H1 (cell line): ENCODE data around the gene GALE. TPM values are rescaled to one million over a fixed set of nuclear protein-coding genes. Genes with fewer than 3 reads are reported as not detected.

Experiments
- CTCF ChIA-PET: fragments of 300-600 bp; sonication (Branson Sonifier 250); formaldehyde crosslinking; loops from one replicate; lab custom pipeline; 2021; ENCODE audit not compliant: partially characterized antibody; lab: Charles Lee
- POLR2A ChIA-PET: fragments of 300-600 bp; sonication (Branson Sonifier 250); formaldehyde crosslinking; loops from one replicate; lab custom pipeline; 2021; ENCODE audit warnings: inconsistent platforms; ENCODE audit not compliant: partially characterized antibody; lab: Charles Lee
- DNase-seq, 2 experiments: peaks; one replicate each; pipeline versions ENCODE4 v3.0.0 to v3.0.0-alpha.2; 2010 to 2022; ENCODE audit warnings: low spot score in 2 of 2, low read depth in 1 of 2, mixed read lengths in 1 of 2
- FAIRE-seq: peaks from 2 replicates; lab custom pipeline; 2011; peaks lifted over from hg19 to GRCh38; lab: Jason Lieb, UNC
- H2AFZ ChIP-seq: 2 replicates; pipeline ENCODE4 v1.8.1; 2012; ENCODE audit warnings: low read length, inconsistent platforms
- H2AK5ac ChIP-seq: 2 replicates; pipeline ENCODE4 v1.6.1; 2013; ENCODE audit warnings: low read depth, low read length
- H2BK120ac ChIP-seq: replicated peaks from 2 replicates; pipeline ENCODE3; 2013; ENCODE audit warnings: low read depth, low read length, inconsistent platforms
- H2BK12ac ChIP-seq: 2 replicates; pipeline ENCODE4 v1.6.1; 2013; ENCODE audit warnings: low read depth, low read length
- H2BK15ac ChIP-seq: 2 replicates; pipeline ENCODE4 v1.6.1; 2013; ENCODE audit warnings: low read length
- H2BK20ac ChIP-seq: 2 replicates; pipeline ENCODE4 v1.6.1; 2013; ENCODE audit warnings: low read length
- H2BK5ac ChIP-seq: 2 replicates; pipeline ENCODE4 v1.6.1; 2013; ENCODE audit warnings: low read depth, low read length
- H3K14ac ChIP-seq: 2 replicates; pipeline ENCODE4 v1.6.1; 2013; ENCODE audit warnings: inconsistent platforms; ENCODE audit not compliant: insufficient read length
- H3K18ac ChIP-seq: 2 replicates; pipeline ENCODE4 v1.6.1; 2013; ENCODE audit warnings: low read length; ENCODE audit errors: extremely low read depth
- H3K23ac ChIP-seq: 2 replicates; pipeline ENCODE4 v1.6.1; 2013; ENCODE audit warnings: inconsistent platforms; ENCODE audit not compliant: insufficient read length
- H3K23me2 ChIP-seq: 2 replicates; pipeline ENCODE4 v1.6.1; 2013; ENCODE audit warnings: low read depth, low read length
- H3K27ac ChIP-seq: 2 replicates; pipeline ENCODE4 v1.6.1; 2011; ENCODE audit warnings: low read depth, low read length, inconsistent platforms
- H3K27me3 ChIP-seq, 4 experiments: replicated peaks in 1 of 4; 1 replicate in 1 of 4; 2 replicates in 3 of 4; pipeline versions ENCODE4 v1.6.1 to v1.8.1; 2011 to 2013; ENCODE audit warnings: low read length in 3 of 4, mild to moderate bottlenecking in 3 of 4, inconsistent platforms in 2 of 4, mixed read lengths in 2 of 4, moderate library complexity in 1 of 4; ENCODE audit not compliant: control insufficient read depth in 3 of 4, insufficient read depth in 3 of 4; ENCODE audit errors: extremely low read depth in 1 of 4
- H3K36me3 ChIP-seq, 4 experiments: 2 replicates each; pipeline versions ENCODE4 v1.6.1 to v1.8.1; 2011 to 2013; ENCODE audit warnings: mild to moderate bottlenecking in 4 of 4, low read length in 3 of 4, moderate library complexity in 2 of 4, control low read depth in 1 of 4, inconsistent platforms in 1 of 4; ENCODE audit not compliant: insufficient read depth in 4 of 4, control insufficient read depth in 2 of 4
- H3K4ac ChIP-seq: replicated peaks from 2 replicates; pipeline ENCODE3; 2013; ENCODE audit warnings: low read length, low read depth, mixed read lengths, inconsistent platforms; ENCODE audit not compliant: insufficient read length
- H3K4me1 ChIP-seq, 4 experiments: replicated peaks in 1 of 4; 1 replicate in 1 of 4; 2 replicates in 3 of 4; pipeline versions ENCODE4 v1.6.1 to v1.8.1; 2011 to 2013; ENCODE audit warnings: low read length in 3 of 4, inconsistent platforms in 2 of 4, mixed read lengths in 1 of 4; ENCODE audit not compliant: insufficient read depth in 4 of 4, control insufficient read depth in 3 of 4
- H3K4me2 ChIP-seq, 2 experiments: 2 replicates each; pipeline versions ENCODE4 v1.6.1 to v1.8.1; 2011 to 2013; ENCODE audit warnings: low read depth in 2 of 2, low read length in 2 of 2, control low read depth in 1 of 2, inconsistent platforms in 1 of 2, mild to moderate bottlenecking in 1 of 2; ENCODE audit not compliant: insufficient read depth in 1 of 2
- H3K4me3 ChIP-seq, 4 experiments: fragments of 200-600, 300-600 bp in 1 of 4; sonication (generic), shearing (Covaris generic), sonication (Bioruptor Twin) in 1 of 4; 2 replicates each; pipeline versions ENCODE4 v1.5.1 to v1.8.1; 2011 to 2016; ENCODE audit warnings: low read length in 4 of 4, low read depth in 3 of 4, control low read depth in 2 of 4, inconsistent platforms in 2 of 4, mild to moderate bottlenecking in 2 of 4, mixed read lengths in 1 of 4, moderate library complexity in 1 of 4; ENCODE audit not compliant: insufficient read depth in 2 of 4; ENCODE audit errors: extremely low read depth in 1 of 4
- H3K56ac ChIP-seq: replicated peaks from 2 replicates; pipeline ENCODE3; 2013; ENCODE audit warnings: low read depth, mild to moderate bottlenecking, mixed read lengths, low read length, inconsistent platforms; ENCODE audit not compliant: insufficient read length
- H3K79me1 ChIP-seq: 2 replicates; pipeline ENCODE4 v1.6.1; 2013; ENCODE audit warnings: low read depth, low read length, control low read depth
- H3K79me2 ChIP-seq, 2 experiments: 2 replicates each; pipeline versions ENCODE4 v1.6.1 to v1.8.1; 2012 to 2013; ENCODE audit warnings: low read length in 2 of 2, mild to moderate bottlenecking in 2 of 2, inconsistent platforms in 1 of 2; ENCODE audit not compliant: insufficient read depth in 2 of 2, control insufficient read depth in 1 of 2
- H3K9ac ChIP-seq, 4 experiments: replicated peaks in 1 of 4; 1 replicate in 1 of 4; 2 replicates in 3 of 4; pipeline versions ENCODE4 v1.6.1 to v1.8.1; 2011 to 2013; ENCODE audit warnings: low read depth in 3 of 4, low read length in 3 of 4, control low read depth in 2 of 4, mild to moderate bottlenecking in 2 of 4, moderate library complexity in 2 of 4, inconsistent platforms in 1 of 4; ENCODE audit errors: extremely low read depth in 1 of 4
- H3K9me3 ChIP-seq, 2 experiments: 2 replicates each; pipeline versions ENCODE4 v1.6.1 to v1.8.1; 2012 to 2013; ENCODE audit warnings: mild to moderate bottlenecking in 2 of 2, moderate library complexity in 2 of 2, control low read depth in 1 of 2, inconsistent platforms in 1 of 2, low read depth in 1 of 2, low read length in 1 of 2, mixed read lengths in 1 of 2; ENCODE audit not compliant: insufficient read depth in 2 of 2
- H4K20me1 ChIP-seq, 2 experiments: replicated peaks in 1 of 2; 2 replicates each; pipeline versions ENCODE3 to v1.8.1; 2011 to 2013; ENCODE audit warnings: inconsistent platforms in 2 of 2, low read length in 2 of 2, mild to moderate bottlenecking in 1 of 2; ENCODE audit not compliant: insufficient read depth in 2 of 2, control insufficient read depth in 1 of 2
- H4K5ac ChIP-seq: 2 replicates; pipeline ENCODE4 v1.6.1; 2013; ENCODE audit warnings: low read length, low read depth, mixed read lengths, inconsistent platforms; ENCODE audit not compliant: insufficient read length
- H4K8ac ChIP-seq: 2 replicates; pipeline ENCODE4 v1.8.0; 2013; ENCODE audit warnings: mild to moderate bottlenecking, moderate library complexity, low read length, inconsistent platforms; ENCODE audit not compliant: insufficient read depth; ENCODE audit errors: extremely low read depth
- H4K91ac ChIP-seq: replicated peaks from 2 replicates; pipeline ENCODE3; 2013; ENCODE audit warnings: low read length, mixed read lengths, inconsistent platforms; ENCODE audit not compliant: insufficient read length
- CBX8 ChIP-seq: fragments of 300-800, 300-1000 bp; sonication (generic); IDR thresholded peaks from 2 replicates; pipeline ENCODE4 v1.7.1; 2016; ENCODE audit warnings: low read depth, low read length, borderline replicate concordance
- CTBP2 ChIP-seq: IDR thresholded peaks from 2 replicates; pipeline ENCODE4 v1.7.0; 2011; ENCODE audit warnings: borderline replicate concordance, mild to moderate bottlenecking, moderate library complexity, mixed read lengths, low read length; ENCODE audit not compliant: insufficient read depth, insufficient read length
- JUND ChIP-seq: IDR thresholded peaks from 2 replicates; pipeline ENCODE4 v1.6.1; 2011; ENCODE audit warnings: mild to moderate bottlenecking, improper control_type of control experiment, low read length
- KDM4A ChIP-seq: IDR thresholded peaks from one replicate; pipeline ENCODE4 v1.7.1; 2012; ENCODE audit warnings: low read depth, mild to moderate bottlenecking, moderate library complexity, low read length, inconsistent platforms; ENCODE audit not compliant: severe bottlenecking
- PHF8 ChIP-seq: fragments of 200-600 bp; sonication (generic); conservative IDR thresholded peaks from 2 replicates; pipeline ENCODE4 v1.7.1; 2012; ENCODE audit warnings: low read depth, mild to moderate bottlenecking, inconsistent platforms, low read length, moderate library complexity
- POU5F1 ChIP-seq: IDR thresholded peaks from 2 replicates; pipeline ENCODE4 v1.6.1; 2011; ENCODE audit warnings: low read depth, mild to moderate bottlenecking, low read length, moderate library complexity
- RFX5 ChIP-seq: IDR thresholded peaks from 2 replicates; pipeline ENCODE4 v1.6.1; 2011; ENCODE audit warnings: low read depth, low read length, improper control_type of control experiment, borderline replicate concordance
- RXRA ChIP-seq: IDR thresholded peaks from 2 replicates; pipeline ENCODE4 v1.6.1; 2011; ENCODE audit warnings: low read depth, mild to moderate bottlenecking, low read length, moderate library complexity; ENCODE audit not compliant: insufficient read depth
- SIN3A ChIP-seq, 2 experiments: IDR thresholded peaks in 1 of 2; conservative IDR thresholded peaks in 1 of 2; 2 replicates each; pipeline ENCODE4 v1.6.1; 2011 to 2012; ENCODE audit warnings: low read length in 2 of 2, improper control_type of control experiment in 1 of 2, low read depth in 1 of 2, mild to moderate bottlenecking in 1 of 2
- SP4 ChIP-seq: IDR thresholded peaks from 2 replicates; pipeline ENCODE4 v1.6.1; 2012; ENCODE audit warnings: low read length, inconsistent platforms
- YY1 ChIP-seq: IDR thresholded peaks from 2 replicates; pipeline ENCODE4 v1.6.1; 2011; ENCODE audit warnings: low read depth, mild to moderate bottlenecking, low read length
- ZNF274 ChIP-seq: IDR thresholded peaks from 2 replicates; pipeline ENCODE4 v1.7.0; 2012; ENCODE audit warnings: low read length, borderline replicate concordance; ENCODE audit errors: extremely low read depth
- WGBS, 2 experiments: shearing (Covaris generic) in 1 of 2; methylation state at CpG; one replicate each; pipeline versions ENCODE4 v1.1.6 to v1.1.7; 2013 to 2015; ENCODE audit warnings: low lambda C conversion rate in 2 of 2, mixed read lengths in 2 of 2, inconsistent platforms in 1 of 2, low coverage in 1 of 2, missing lambda C conversion rate in 1 of 2; ENCODE audit not compliant: insufficient replicate concordance in 2 of 2, insufficient coverage in 1 of 2, insufficient read length in 1 of 2; ENCODE audit errors: extremely low coverage in 1 of 2, missing lambda C conversion rate in 1 of 2; 5-methylcytosine and 5-hydroxymethylcytosine counted together
- polyA plus RNA-seq, 7 experiments: library from polyadenylated mRNA; depleted of rRNA in 3 of 7; stranded (reverse) in 5 of 7; unstranded in 2 of 7; fragments of >200 nt in 5 of 7; fragments of 200-250 nt in 2 of 7; gene quantifications; 1 replicate in 5 of 7; 2 replicates in 1 of 7; 4 replicates in 1 of 7; pipeline versions ENCODE4 v1.2.1 to v1.2.3, GENCODE V29; 2011 to 2013; ENCODE audit warnings: missing spikeins in 2 of 7, mixed read lengths in 2 of 7
- total RNA-seq: library from RNA; stranded (reverse); fragmentation: NEBNext Ultra II Directional; extraction: Animal tissue kit (Norgen Biotek cat#: 25700); gene quantifications from 2 replicates; pipeline ENCODE4 v1.2.1, GENCODE V29; 2021

GALE gene
- total and polyA plus RNA-seq, 2 of the 8 experiments (the other 6 are each of a cell fraction or from before 2014, with no cell fraction given) = 26.0 to 33.9 TPM

GRCh38 chr1:23837908-23838307 lies 37.4 kb upstream of the GALE start:
- no peak overlapping the region for H2BK15ac ChIP-seq
- H4K5ac ChIP-seq = no peak overlapping the region
- peaks cover 0 to 4% (median 2%) of the 10 kb centered on the region in 4 experiments; a peak in 4 of 7 replicates for H3K4me1 ChIP-seq
- no peak overlapping the region for H3K56ac ChIP-seq
- H3K9me3 ChIP-seq = no peaks in the 10 kb centered on the region
- H3K27ac ChIP-seq = no peak overlapping the region
- 0 out of 2 replicates have a peak overlapping the region, but pooled peaks have one; percentile 33 for H2BK12ac ChIP-seq
- ChIA-PET CTCF (interaction anchor here (1.0 to 2.2 kb wide), 4 partner anchors 17 to 79 kb away, joined by 3 to 8 read pairs (median 4); partner anchors contain the start of gene FUCA1), POLR2A (interaction anchor here (0.7 to 1.0 kb wide), 2 partner anchors 12 to 39 kb away, joined by 3 read pairs; partner anchors contain the start of gene HMGCL)
- no peak overlapping the region for H3K14ac ChIP-seq
- H4K20me1 ChIP-seq = no peaks in the 10 kb centered on the region
- no peak overlapping the region for H3K9ac ChIP-seq
- H3K27me3 ChIP-seq = peaks cover 0 to 7% (median 6%) of the 10 kb centered on the region in 4 experiments; a peak in 5 of 7 replicates
- no peak overlapping the region for H4K8ac ChIP-seq
- H3K4ac ChIP-seq = no peak overlapping the region
- no peak overlapping the region for H4K91ac ChIP-seq
- H3K79me2 ChIP-seq = no peaks in the 10 kb centered on the region
- no peak overlapping the region for H3K18ac ChIP-seq
- 32% methylated on average over 13 of the region's 13 CpGs; no CpG with 5 or more reads in 1 of the 2 experiments for WGBS, 2 experiments
- no peak overlapping the region for H3K23ac ChIP-seq
- DNase-seq (peak in 1 of 2 experiments; percentile 56), FAIRE-seq (no peak)
- H3K36me3 ChIP-seq = no peaks in the 10 kb centered on the region
- peak overlapping the region; percentile 21 to 56 (median 35); a peak in 7 of 8 replicates for H3K4me3 ChIP-seq
- H2AK5ac ChIP-seq = no peak overlapping the region
- no peak overlapping the region for H2BK5ac ChIP-seq
- H2BK120ac ChIP-seq = no peak overlapping the region
- no peak overlapping the region for H2BK20ac ChIP-seq
- H3K4me2 ChIP-seq = peak overlapping the region; percentile 68 to 99
- H3K79me1 ChIP-seq = no peaks in the 10 kb centered on the region
- H3K23me2 ChIP-seq = peaks cover 7% of the 10 kb centered on the region
- H2AFZ ChIP-seq = peak overlapping the region; percentile 15; the same call in 1 of the 2 replicates
- TF ChIP-seq KDM4A (no peak), YY1 (no peak), ZNF274 (no peak), PHF8 (no peak), SIN3A (conservative IDR thresholded peaks at IDR 0.05 in 1 of 2, IDR thresholded peaks at IDR 0.05 in 1 of 2; ENCODE audit: low read depth in 1 of 2, low read length in 2 of 2) (no peak), JUND (no peak), POU5F1 (no peak), RFX5 (no peak), SP4 (no peak), RXRA (no peak), CTBP2 (no peak), CBX8 (no peak)
